IMR-90 (cell line): ENCODE measurements around the gene PAN2. TPM values are rescaled to one million over a fixed set of nuclear protein-coding genes. Genes with fewer than 3 reads are reported as not detected.

Experiments
- ATAC-seq: fragments of 200-7000 bp; cut with Tn5 transposase; 2 replicates; pipeline ENCODE4 v1.9.1; 2020; ENCODE audit warnings: low read depth, mild to moderate bottlenecking, moderate library complexity
- BruUV-seq: library from RNA; stranded (reverse); fragments of 400-500 nt; replicated peaks from 2 replicates; lab custom pipeline; 2021; lab: Mats Ljungman, UMichigan
- CTCF ChIA-PET: fragments of 300-600 bp; formaldehyde crosslinking; extraction: SDS; loops from one replicate; lab custom pipeline; 2021; ENCODE audit warnings: antibody characterized with exemption; lab: Yijun Ruan, JAX
- POLR2A ChIA-PET: fragments of 300-600 bp; sonication (Branson Sonifier 250); formaldehyde crosslinking; loops from one replicate; lab custom pipeline; 2022; ENCODE audit warnings: antibody characterized with exemption; ENCODE audit not compliant: unreplicated experiment; lab: Charles Lee
- DNase-seq: peaks from one replicate; pipeline ENCODE4 v3.0.0; 2013
- H2AFZ ChIP-seq: replicated peaks from 2 replicates; pipeline ENCODE3; 2013; ENCODE audit warnings: low read length, mild to moderate bottlenecking; ENCODE audit not compliant: poor library complexity
- H2AK5ac ChIP-seq: 2 replicates; pipeline ENCODE4 v1.6.1; 2013; ENCODE audit warnings: low read depth, low read length, inconsistent platforms
- H2AK9ac ChIP-seq: replicated peaks from 2 replicates; pipeline ENCODE3; 2013; ENCODE audit warnings: mild to moderate bottlenecking, low read depth, low read length, moderate library complexity; ENCODE audit not compliant: poor library complexity
- H2BK120ac ChIP-seq: 2 replicates; pipeline ENCODE4 v1.6.1; 2013; ENCODE audit warnings: low read depth, low read length, inconsistent platforms
- H2BK15ac ChIP-seq: 3 replicates; pipeline ENCODE4 v1.6.1; 2013; ENCODE audit warnings: low read depth, low read length, inconsistent platforms
- H2BK20ac ChIP-seq: 2 replicates; pipeline ENCODE4 v1.6.1; 2013; ENCODE audit warnings: low read depth, mild to moderate bottlenecking, inconsistent platforms, low read length, moderate library complexity
- H2BK5ac ChIP-seq: 2 replicates; pipeline ENCODE4 v1.6.1; 2013; ENCODE audit warnings: mild to moderate bottlenecking, low read depth, low read length, inconsistent platforms; ENCODE audit not compliant: poor library complexity, severe bottlenecking
- H3K14ac ChIP-seq: replicated peaks from 2 replicates; pipeline ENCODE4 v1.6.1; 2013; ENCODE audit warnings: low read depth, low read length, inconsistent platforms
- H3K18ac ChIP-seq: 2 replicates; pipeline ENCODE4 v1.6.1; 2013; ENCODE audit warnings: low read depth, low read length, control low read depth
- H3K23ac ChIP-seq: 2 replicates; pipeline ENCODE4 v1.6.1; 2013; ENCODE audit warnings: low read depth, low read length, inconsistent platforms
- H3K27ac ChIP-seq: 2 replicates; pipeline ENCODE4 v1.5.1; 2013; ENCODE audit warnings: mild to moderate bottlenecking, control low read depth, low read length; ENCODE audit not compliant: insufficient read depth
- H3K27me3 ChIP-seq: 2 replicates; pipeline ENCODE4 v1.6.1; 2013; ENCODE audit warnings: low read length; ENCODE audit not compliant: control insufficient read depth, insufficient read depth
- H3K36me3 ChIP-seq: 2 replicates; pipeline ENCODE4 v1.6.1; 2013; ENCODE audit warnings: low read length, mixed read lengths; ENCODE audit not compliant: control insufficient read depth, insufficient read depth
- H3K4ac ChIP-seq: 2 replicates; pipeline ENCODE4 v1.6.1; 2013; ENCODE audit warnings: low read depth, low read length, inconsistent platforms
- H3K4me1 ChIP-seq: 2 replicates; pipeline ENCODE4 v1.6.1; 2013; ENCODE audit warnings: low read length, mixed read lengths; ENCODE audit not compliant: control insufficient read depth, insufficient read depth
- H3K4me2 ChIP-seq: 2 replicates; pipeline ENCODE4 v1.6.1; 2013; ENCODE audit warnings: low read depth, mild to moderate bottlenecking, control low read depth, low read length, moderate library complexity
- H3K4me3 ChIP-seq: 2 replicates; pipeline ENCODE4 v1.5.1; 2013; ENCODE audit warnings: low read depth, mild to moderate bottlenecking, control low read depth, low read length, moderate library complexity; ENCODE audit not compliant: insufficient read depth
- H3K56ac ChIP-seq: 2 replicates; pipeline ENCODE4 v1.6.1; 2013; ENCODE audit warnings: low read length, inconsistent platforms; ENCODE audit not compliant: insufficient read depth; ENCODE audit errors: extremely low read depth
- H3K79me1 ChIP-seq, 2 experiments: 2 replicates each; pipeline ENCODE4 v1.6.1; 2013; ENCODE audit warnings: low read length in 2 of 2, inconsistent platforms in 1 of 2, low read depth in 1 of 2
- H3K9ac ChIP-seq: 2 replicates; pipeline ENCODE4 v1.6.1; 2013; ENCODE audit warnings: low read depth, low read length, control low read depth
- H3K9me1 ChIP-seq: 2 replicates; pipeline ENCODE4 v1.6.1; 2013; ENCODE audit warnings: low read length, inconsistent platforms; ENCODE audit not compliant: insufficient read depth
- H3K9me3 ChIP-seq: 2 replicates; pipeline ENCODE4 v1.6.1; 2013; ENCODE audit warnings: low read length; ENCODE audit not compliant: control insufficient read depth, insufficient read depth
- H4K20me1 ChIP-seq: 2 replicates; pipeline ENCODE4 v1.6.1; 2013; ENCODE audit warnings: low read length, inconsistent platforms; ENCODE audit not compliant: insufficient read depth
- H4K5ac ChIP-seq: 2 replicates; pipeline ENCODE4 v1.6.1; 2013; ENCODE audit warnings: mild to moderate bottlenecking, low read depth, low read length, control low read depth
- H4K8ac ChIP-seq, 2 experiments: 2 replicates each; pipeline ENCODE4 v1.6.1; 2013; ENCODE audit warnings: low read depth in 2 of 2, low read length in 2 of 2, control low read depth in 1 of 2, inconsistent platforms in 1 of 2
- H4K91ac ChIP-seq: 2 replicates; pipeline ENCODE4 v1.6.1; 2013; ENCODE audit warnings: low read depth, low read length, inconsistent platforms; ENCODE audit not compliant: insufficient read depth
- BHLHE40 ChIP-seq: fragments of 150-350 bp; IDR thresholded peaks from 2 replicates; pipeline ENCODE4 v1.6.1; 2016; ENCODE audit warnings: mild to moderate bottlenecking, low read depth, low read length
- CEBPB ChIP-seq: IDR thresholded peaks from 2 replicates; pipeline ENCODE4 v1.6.1; 2012; ENCODE audit warnings: low read depth, low read length, improper control_type of control experiment
- CHD1 ChIP-seq: IDR thresholded peaks from 2 replicates; pipeline ENCODE4 v1.6.1; 2012; ENCODE audit warnings: low read depth, low read length, improper control_type of control experiment
- CTCF ChIP-seq: conservative IDR thresholded peaks from 2 replicates; pipeline ENCODE4 v1.5.1; 2012; ENCODE audit warnings: mild to moderate bottlenecking, low read depth, low read length, improper control_type of control experiment
- ELK1 ChIP-seq: fragments of 150-350 bp; IDR thresholded peaks from 2 replicates; pipeline ENCODE4 v1.6.1; 2016; ENCODE audit warnings: low read depth, mild to moderate bottlenecking, low read length, moderate library complexity, borderline replicate concordance
- FOS ChIP-seq: fragments of 150-350 bp; IDR thresholded peaks from 2 replicates; pipeline ENCODE4 v1.6.1; 2016; ENCODE audit warnings: low read depth, low read length
- MAZ ChIP-seq: IDR thresholded peaks from 2 replicates; pipeline ENCODE4 v1.6.1; 2012; ENCODE audit warnings: low read depth, mild to moderate bottlenecking, low read length, improper control_type of control experiment, moderate library complexity, borderline replicate concordance
- MXI1 ChIP-seq: IDR thresholded peaks from 2 replicates; pipeline ENCODE4 v1.6.1; 2012; ENCODE audit warnings: low read depth, mild to moderate bottlenecking, low read length, moderate library complexity, borderline replicate concordance
- NFE2L2 ChIP-seq: fragments of 150-350 bp; IDR thresholded peaks from 2 replicates; pipeline ENCODE4 v1.6.1; 2016; ENCODE audit warnings: low read depth, mild to moderate bottlenecking, low read length
- POLR2A ChIP-seq: IDR thresholded peaks from 2 replicates; pipeline ENCODE4 v1.6.1; 2012; ENCODE audit warnings: mild to moderate bottlenecking, low read depth, low read length
- RAD21 ChIP-seq: IDR thresholded peaks from 2 replicates; pipeline ENCODE4 v1.6.1; 2012; ENCODE audit warnings: low read length, improper control_type of control experiment
- RCOR1 ChIP-seq: IDR thresholded peaks from 2 replicates; pipeline ENCODE4 v1.6.1; 2012; ENCODE audit warnings: mild to moderate bottlenecking, low read length, improper control_type of control experiment; ENCODE audit not compliant: insufficient replicate concordance
- RFX5 ChIP-seq: IDR thresholded peaks from 2 replicates; pipeline ENCODE4 v1.8.0; 2012; ENCODE audit warnings: low read depth, mild to moderate bottlenecking, low read length, moderate library complexity
- SMC3 ChIP-seq: fragments of 150-350 bp; IDR thresholded peaks from 2 replicates; pipeline ENCODE4 v1.6.1; 2016; ENCODE audit warnings: low read depth, mild to moderate bottlenecking, antibody characterized with exemption, low read length, moderate library complexity
- USF2 ChIP-seq: fragments of 150-350 bp; IDR thresholded peaks from 2 replicates; pipeline ENCODE4 v1.6.1; 2017; ENCODE audit warnings: mild to moderate bottlenecking, antibody characterized with exemption, low read length, low read depth
- WGBS, 2 experiments: methylation state at CpG; one replicate each; pipeline versions ENCODE4 v1.1.5 to v1.1.7; 2013; ENCODE audit warnings: missing lambda C conversion rate in 2 of 2; ENCODE audit not compliant: insufficient read length in 1 of 2; ENCODE audit errors: extremely low coverage in 2 of 2; 5-methylcytosine and 5-hydroxymethylcytosine counted together
- dilution Hi-C: fragments of 300-500 bp; cut with HindIII; formaldehyde crosslinking; loops from one replicate; pipeline ENCODE4 v1.14.3; 2018; ENCODE audit warnings: low sequenced_read_pairs; ENCODE audit not compliant: unreplicated experiment
- in situ Hi-C: fragments of 300-500 bp; cut with MboI; formaldehyde crosslinking; loops from 3 replicates; pipeline ENCODE4 v1.14.3; 2019; ENCODE audit warnings: low sequenced_read_pairs, inconsistent platforms, mixed read lengths
- intact Hi-C: fragments of 100-400 bp; cut with micrococcal nuclease; formaldehyde crosslinking; loops from 2 replicates; pipeline ENCODE4 v1.10.0; 2022
- polyA plus RNA-seq, 3 experiments: library from polyadenylated mRNA; depleted of rRNA; stranded (reverse); fragments of >200 nt; gene quantifications; 2 replicates each; pipeline ENCODE4 v1.2.3, GENCODE V29; 2012; ENCODE audit warnings: low replicate concordance in 1 of 3
- total RNA-seq: library from RNA; depleted of rRNA; stranded (reverse); fragments of >200 nt; gene quantifications from 2 replicates; pipeline ENCODE4 v1.2.3, GENCODE V29; 2012

PAN2 gene
- total and polyA plus RNA-seq, 2 of the 4 experiments (the other 2 are of a cell fraction), result 9.7 to 20.2 TPM

- no peak overlapping the region for H3K27ac ChIP-seq
- intact Hi-C loops (loop anchor here (5.0 kb wide), 1 partner anchor 86 kb away; no protein-coding TSS in a partner anchor), dilution Hi-C loops (no loop called here), in situ Hi-C loops (no loop called here)
- no peak overlapping the region for H4K8ac ChIP-seq
- H3K4ac ChIP-seq, result no peak overlapping the region
- no peaks in the 10 kb centered on the region for H3K4me1 ChIP-seq
- H3K9me3 ChIP-seq, result no peaks in the 10 kb centered on the region
- no peak for DNase-seq
- H4K20me1 ChIP-seq, result no peaks in the 10 kb centered on the region
- no peak overlapping the region for H3K14ac ChIP-seq
- no peak overlapping the region for H2AFZ ChIP-seq
- H2AK9ac ChIP-seq, result peak overlapping the region; percentile 23
- H3K23ac ChIP-seq, result no peak overlapping the region
- no peaks in the 10 kb centered on the region for H3K36me3 ChIP-seq
- no peak overlapping the region for H4K5ac ChIP-seq
- no peak overlapping the region for H4K91ac ChIP-seq
- ATAC-seq, result no peak
- H2BK15ac ChIP-seq, result no peak overlapping the region
- no TSS peak for BruUV-seq
- no peak overlapping the region for H2BK120ac ChIP-seq
- WGBS, 2 experiments, result 63% methylated on average over 3 of the region's 11 CpGs; no CpG with 5 or more reads in 1 of the 2 experiments
- no peak overlapping the region for H3K9ac ChIP-seq
- H3K18ac ChIP-seq, result no peak overlapping the region
- no peak overlapping the region for H3K4me3 ChIP-seq
- no peaks in the 10 kb centered on the region; the same call in 1 of the 2 replicates for H3K27me3 ChIP-seq
- no peak overlapping the region for H2BK5ac ChIP-seq
- no peaks in the 10 kb centered on the region for H3K9me1 ChIP-seq
- CTCF ChIA-PET, result no interaction called here
- no peak overlapping the region for H3K4me2 ChIP-seq
- POLR2A ChIA-PET, result no interaction called here
- H2BK20ac ChIP-seq, result no peak overlapping the region
- no peak overlapping the region for H3K56ac ChIP-seq
- no peaks in the 10 kb centered on the region for H3K79me1 ChIP-seq
- H2AK5ac ChIP-seq, result no peak overlapping the region
- TF ChIP-seq NFE2L2, result no peak
- no peak for TF ChIP-seq SMC3
- TF ChIP-seq RFX5, result no peak
- TF ChIP-seq CTCF, result no peak
- no peak for TF ChIP-seq FOS
- no peak for TF ChIP-seq BHLHE40
- TF ChIP-seq ELK1, result no peak
- no peak for TF ChIP-seq USF2
- no peak for TF ChIP-seq CHD1
- no peak for TF ChIP-seq POLR2A
- no peak for TF ChIP-seq MAZ
- TF ChIP-seq RAD21, result no peak
- TF ChIP-seq RCOR1, result no peak
- no peak for TF ChIP-seq CEBPB
- TF ChIP-seq MXI1, result no peak
These were observed 42.0 kb upstream of the PAN2 start for GRCh38 chr12:56375598-56376434.
